ENCODE results near the gene CEPT1. TPM values are rescaled to one million over a fixed set of nuclear protein-coding genes. Genes with fewer than 3 reads are reported as not detected.

The CEPT1 gene
- total and polyA plus RNA-seq, 3 donors from 2014 or later = 25.0 to 69.4 (median 63.2) TPM

- intact Hi-C loops (cut with DNase I; ENCODE audit: low total_unique reads) = no loop called here
Measured at GRCh38 chr1:111200802-111201161, 60.8 kb downstream of the CEPT1 start.

GRCh38 chr1:111201275-111202090 lies 61.5 kb downstream of the CEPT1 start:
- TF ChIP-seq POLR2A (IDR thresholded peaks at IDR 0.05) = no peak
- TF ChIP-seq CTCF (IDR thresholded peaks at IDR 0.05) = no peak
- H3K36me3 ChIP-seq (ENCODE audit: low read depth, missing control alignments) = no peaks in the 10 kb centered on the region
- DNase-seq = no peak
- H3K27me3 ChIP-seq = no peaks in the 10 kb centered on the region
- 76 to 84% methylated on average over 5 of the region's 5 CpGs for WGBS, 2 donors
- H3K4me3 ChIP-seq = no peak overlapping the region
- H3K27ac ChIP-seq = no peak overlapping the region
- H3K9me3 ChIP-seq = no peaks in the 10 kb centered on the region
- peaks cover 8% of the 10 kb centered on the region for H3K4me1 ChIP-seq
- intact Hi-C loops (cut with DNase I; ENCODE audit: low total_unique reads) = no loop called here

More at GRCh38 chr1:111200802-111201161, 60.8 kb downstream of the CEPT1 start:
- no peaks in the 10 kb centered on the region for H3K9me3 ChIP-seq
- H3K36me3 ChIP-seq (ENCODE audit: low read depth, missing control alignments) = no peaks in the 10 kb centered on the region
- H3K4me1 ChIP-seq = peaks cover 8% of the 10 kb centered on the region
- H3K27ac ChIP-seq = no peak overlapping the region
- WGBS, 2 donors = 85 to 92% methylated on average over 3 of the region's 3 CpGs
- TF ChIP-seq CTCF (IDR thresholded peaks at IDR 0.05) (no peak), POLR2A (IDR thresholded peaks at IDR 0.05) (no peak)
- H3K27me3 ChIP-seq = no peaks in the 10 kb centered on the region
- no peak for DNase-seq
- no peak overlapping the region for H3K4me3 ChIP-seq

- no peak overlapping the region for H3K4me3 ChIP-seq
- H3K9me3 ChIP-seq = no peaks in the 10 kb centered on the region
- no peaks in the 10 kb centered on the region for H3K36me3 ChIP-seq (ENCODE audit: low read depth, missing control alignments)
- WGBS, 2 donors = 83 to 88% methylated on average over 1 of the region's 1 CpG
- peaks cover 8% of the 10 kb centered on the region for H3K4me1 ChIP-seq
- no peak overlapping the region for H3K27ac ChIP-seq
- no peak for DNase-seq
- TF ChIP-seq CTCF (IDR thresholded peaks at IDR 0.05) (no peak), POLR2A (IDR thresholded peaks at IDR 0.05) (no peak)
- intact Hi-C loops (cut with DNase I; ENCODE audit: low total_unique reads) = no loop called here
- no peaks in the 10 kb centered on the region for H3K27me3 ChIP-seq
Measured at GRCh38 chr1:111202366-111202706, 62.3 kb downstream of the CEPT1 start.

- peaks cover 8% of the 10 kb centered on the region for H3K4me1 ChIP-seq
- intact Hi-C loops (cut with DNase I; ENCODE audit: low total_unique reads) = no loop called here
- H3K27me3 ChIP-seq = no peaks in the 10 kb centered on the region
- no peaks in the 10 kb centered on the region for H3K36me3 ChIP-seq (ENCODE audit: low read depth, missing control alignments)
- 78 to 80% methylated on average over 3 to 4 of the region's 4 CpGs for WGBS, 2 donors
- H3K9me3 ChIP-seq = no peaks in the 10 kb centered on the region
- TF ChIP-seq POLR2A (IDR thresholded peaks at IDR 0.05) (no peak), CTCF (IDR thresholded peaks at IDR 0.05) (no peak)
- DNase-seq = no peak
- peak overlapping the region; percentile 67 to 83 for H3K4me3 ChIP-seq
- H3K27ac ChIP-seq = no peak overlapping the region
Measured at GRCh38 chr1:111202707-111203623, 62.9 kb downstream of the CEPT1 start.

Data from testis (tissue), 3 donors.